NCI-H226 (cell line): ENCODE results near the gene SPANXD.
"Not testable (repeated sequence)": the region's sequence is repeated elsewhere in the genome, so short reads cannot be mapped to it uniquely, and the experiment has no call there.

Experiments used
- DNase-seq: peaks from one replicate; pipeline ENCODE4 v3.0.0-alpha.2; 2015

The SPANXD gene, protein sequence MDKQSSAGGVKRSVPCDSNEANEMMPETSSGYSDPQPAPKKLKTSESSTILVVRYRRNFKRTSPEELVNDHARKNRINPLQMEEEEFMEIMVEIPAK

DNA sequence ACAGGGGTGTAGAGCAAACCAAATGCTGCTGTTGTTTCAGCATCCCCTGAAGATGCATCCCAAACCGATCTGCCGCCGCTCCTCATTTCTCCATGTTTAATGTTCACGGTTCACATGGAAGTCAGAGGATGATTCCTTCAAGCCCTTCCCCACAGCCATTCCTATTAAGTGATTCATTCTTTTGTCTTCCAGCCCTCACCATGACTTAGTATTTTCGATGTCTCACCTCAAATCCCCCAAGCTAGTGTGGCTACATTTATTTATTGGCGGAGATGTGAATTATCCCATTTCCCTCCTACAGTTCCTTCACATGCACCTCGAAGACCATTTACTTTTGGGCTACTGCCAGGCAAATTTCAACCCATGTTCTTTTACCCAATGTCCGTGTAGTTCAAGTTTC lies at the start of gene SPANXD:
Gene SPANXD (minus strand): TSS at position 101 of the 400 bp plus-strand sequence. CDS start 334 bp downstream, outside the sequence.
- DNase-seq: not testable (repeated sequence)

DNA sequence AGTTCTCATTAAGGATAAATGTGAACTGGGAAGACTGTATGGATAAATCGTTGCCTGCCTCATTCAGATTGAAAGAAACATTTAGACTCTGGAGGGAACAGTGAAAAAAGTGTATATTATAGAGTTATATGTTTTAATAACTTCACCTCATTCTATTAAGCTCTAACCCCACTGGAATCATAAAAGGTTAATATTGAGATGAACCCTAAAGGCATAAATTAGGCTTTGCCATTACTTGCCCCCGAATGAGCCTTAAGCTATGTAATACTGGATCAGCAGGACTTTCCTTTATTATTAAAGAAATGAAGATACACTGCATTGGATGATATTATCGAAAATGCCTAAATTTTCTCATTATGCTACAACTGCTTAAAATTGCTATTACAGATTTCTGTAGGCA lies 44.1 kb upstream of the SPANXD start:
- no peak for DNase-seq

GRCh38 chrX:141736656-141737055 lies 38.1 kb upstream of the SPANXD start:
- no peak for DNase-seq

DNA sequence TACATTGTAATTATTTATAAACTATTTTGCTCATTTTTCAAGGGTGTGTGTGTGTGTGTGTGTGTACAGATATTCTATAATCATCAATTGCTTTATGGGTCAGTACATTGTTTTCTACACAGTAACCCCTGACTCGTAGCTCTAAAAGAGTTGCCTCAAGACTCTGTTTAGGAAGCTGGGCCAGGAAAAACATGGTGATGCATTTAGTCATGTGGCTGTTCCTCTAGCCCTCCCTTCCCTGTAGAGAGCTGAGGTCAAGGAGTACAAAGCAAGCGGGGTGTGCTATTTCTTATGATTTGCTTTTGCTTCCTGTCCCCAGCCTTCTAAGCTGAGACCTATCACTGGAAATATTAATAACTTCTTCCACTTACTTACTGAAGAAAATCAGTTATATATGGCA lies 34.8 kb upstream of the SPANXD start:
- DNase-seq: no peak

DNA sequence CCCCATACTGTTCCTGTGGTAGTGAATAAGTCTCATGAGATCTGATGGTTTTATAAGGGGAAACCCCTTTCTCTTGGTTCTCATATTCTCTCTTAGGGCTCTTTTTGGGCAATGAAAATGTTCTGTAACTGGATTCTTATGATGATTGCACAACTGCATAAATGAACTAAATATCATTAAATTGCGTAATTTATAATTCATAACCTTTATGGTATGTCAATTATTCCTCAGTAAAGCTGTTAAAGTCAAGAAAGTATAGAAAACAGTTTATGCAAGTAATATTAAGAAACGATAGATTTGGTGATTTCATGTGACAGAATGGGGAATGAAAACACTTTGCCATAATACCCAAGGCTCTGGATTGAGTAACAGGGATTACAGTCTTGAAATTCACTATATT lies 33.5 kb upstream of the SPANXD start:
- DNase-seq: no peak

DNA sequence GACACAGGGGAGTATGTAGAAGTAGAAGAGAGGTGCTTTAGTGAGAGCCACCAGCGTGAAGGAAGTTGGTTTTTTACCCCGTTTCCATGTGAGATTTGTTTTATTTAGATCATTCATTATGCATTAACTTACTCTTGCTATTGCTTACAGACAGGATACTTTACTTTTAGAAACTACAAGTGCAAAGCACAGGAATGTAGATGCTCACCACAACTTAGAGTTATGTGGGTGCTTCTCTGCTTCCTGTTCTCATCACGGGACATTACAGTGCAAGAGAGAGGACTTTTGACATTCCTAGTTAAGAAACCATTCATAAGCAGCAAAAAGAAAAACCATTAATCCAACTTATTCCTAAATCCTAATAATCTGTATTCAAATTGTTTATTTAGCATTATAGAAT lies 25.6 kb upstream of the SPANXD start:
- no peak for DNase-seq

DNA sequence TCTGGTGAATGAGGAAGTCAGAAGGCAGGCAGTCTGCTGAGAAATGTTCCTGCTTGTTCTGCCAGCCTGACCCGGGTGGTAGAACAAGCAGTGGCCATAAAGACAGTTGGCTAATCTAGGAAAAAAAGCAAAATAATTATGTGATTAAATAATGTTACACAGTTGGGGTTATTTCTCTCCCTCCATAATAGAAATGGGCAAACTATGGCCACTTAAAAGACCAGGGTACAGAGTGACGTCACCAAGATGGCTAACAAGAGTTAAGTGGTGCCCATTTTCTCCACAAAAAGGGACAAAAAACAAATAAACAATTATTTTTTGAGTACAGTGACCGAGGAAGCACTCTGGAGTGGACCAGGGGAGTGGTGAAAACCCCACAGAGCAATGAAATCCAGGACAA lies 16.1 kb upstream of the SPANXD start:
- DNase-seq: no peak

DNA sequence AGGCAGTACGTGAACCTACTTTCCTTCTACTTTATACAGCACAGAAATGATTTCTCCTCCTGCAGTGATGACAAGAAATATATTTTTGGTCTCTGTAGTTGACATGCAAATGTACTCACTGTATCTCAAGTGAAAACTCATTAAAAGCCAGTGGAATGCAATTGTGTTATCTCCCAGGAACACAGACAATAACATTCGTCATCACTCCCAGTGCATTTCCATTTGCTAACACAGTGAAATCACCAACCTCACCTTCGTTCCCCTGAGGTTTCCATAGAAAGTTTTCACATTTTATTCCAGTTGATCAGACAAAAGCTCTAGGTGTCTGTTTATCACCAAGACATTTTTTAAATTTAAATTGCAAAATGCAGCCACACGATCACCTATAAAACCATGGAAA lies 2.5 kb upstream of the SPANXD start:
- DNase-seq: peak; percentile 35

DNA sequence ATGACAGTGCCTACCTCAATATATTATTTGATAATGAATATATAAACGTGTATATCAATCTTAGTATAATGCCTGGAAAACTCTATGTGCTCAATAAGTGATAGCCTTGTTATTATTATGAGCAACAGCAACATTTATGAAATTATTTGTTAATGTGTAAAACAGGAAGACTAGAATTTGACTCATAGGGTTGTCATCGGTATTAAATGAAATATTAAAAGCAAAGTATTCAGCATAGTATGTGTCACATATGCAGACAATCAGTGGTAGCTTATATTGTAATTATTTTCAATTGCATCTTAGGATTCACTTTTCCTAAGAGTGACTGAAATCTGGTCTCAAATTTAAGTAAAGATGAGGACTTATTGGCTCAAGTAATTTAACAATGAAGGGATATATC lies 24.6 kb downstream of the SPANXD start:
- DNase-seq: no peak

DNA sequence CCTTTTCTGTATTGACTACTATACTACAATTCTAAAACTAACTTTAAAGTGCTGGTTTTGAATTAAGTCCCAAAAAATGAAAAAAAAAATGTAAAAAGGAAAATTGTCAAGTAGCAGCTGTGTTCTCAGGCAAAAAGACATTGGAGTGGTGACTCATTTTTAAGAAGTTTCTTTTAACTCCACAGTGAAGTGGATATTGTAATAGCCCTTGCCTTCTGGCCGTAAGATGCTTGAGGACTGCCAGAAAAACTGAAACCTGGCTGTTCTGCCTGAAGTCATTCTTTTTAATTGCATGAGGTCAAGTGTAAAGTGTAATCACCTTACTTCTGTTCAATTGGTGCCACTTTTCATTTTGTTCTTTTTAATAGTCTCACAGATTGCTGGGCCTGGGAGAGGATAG lies 28.9 kb downstream of the SPANXD start:
- DNase-seq: no peak

GRCh38 chrX:141668371-141668770 lies 30.2 kb downstream of the SPANXD start:
- no peak for DNase-seq

GRCh38 chrX:141662781-141663180 lies 35.8 kb downstream of the SPANXD start:
- peak; percentile 38 for DNase-seq

GRCh38 chrX:141652286-141652685 lies 46.3 kb downstream of the SPANXD start:
- DNase-seq: peak; percentile 75
